Measurements from ENCODE around the gene CCL14. TPM values are rescaled to one million over a fixed set of nuclear protein-coding genes. Genes with fewer than 3 reads are reported as not detected.

Gene CCL14
- total and polyA plus RNA-seq, 2 of the 13 experiments (the other 11 are each of a cell fraction or from before 2014, with no cell fraction given), result 1.1 to 1.7 TPM

DNA sequence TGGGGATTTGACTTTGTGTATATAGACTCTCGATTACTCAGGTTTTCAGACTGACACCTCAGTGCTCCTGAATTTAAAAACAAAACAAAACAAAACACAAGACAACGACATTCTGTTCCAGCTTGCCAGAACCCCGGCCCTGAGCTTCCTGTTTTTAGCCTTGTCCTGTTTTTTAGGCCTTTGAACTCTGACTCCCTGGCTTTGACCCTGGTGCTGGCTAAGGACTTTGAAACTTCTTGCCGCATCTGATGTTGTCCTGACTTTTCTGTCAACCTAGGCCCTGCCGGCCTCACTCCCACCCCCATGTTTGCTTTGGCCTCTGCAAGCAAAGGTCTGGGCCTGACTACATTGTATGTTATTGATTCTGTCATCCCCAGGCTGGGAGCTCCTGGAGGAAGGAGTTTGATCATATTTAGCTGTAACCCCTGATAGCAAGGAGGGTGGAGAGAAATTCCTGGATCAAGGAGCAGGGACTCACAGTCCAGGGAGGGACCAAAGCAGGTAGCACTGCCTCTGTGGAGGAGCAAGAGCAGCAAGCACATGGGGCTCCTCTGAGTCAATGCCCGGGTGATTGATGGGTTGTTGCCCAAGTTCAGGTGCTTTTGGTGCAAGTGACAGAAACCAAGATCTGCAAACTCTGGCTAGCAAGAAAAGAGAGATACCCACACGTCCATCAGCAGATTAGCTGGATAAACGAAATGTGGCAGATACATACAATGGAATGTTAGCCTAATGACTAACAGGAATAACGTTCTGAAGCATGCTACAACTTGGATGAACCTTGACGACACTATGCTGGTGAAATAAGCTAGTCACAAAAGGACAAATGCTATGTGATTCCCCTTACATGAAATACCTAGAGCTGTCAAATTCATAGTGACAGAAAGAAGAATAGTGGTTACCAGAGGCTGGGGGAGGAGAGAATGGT is 12.9 kb downstream of the CCL14 start (continued):
- TF ChIP-seq BCL3 (CRISPR knock-in tag; IDR thresholded peaks at IDR 0.05), result no peak; the same call in 1 of the 2 replicates
- no peak for TF ChIP-seq CENPX (CRISPR knock-in tag; IDR thresholded peaks at IDR 0.05)
- TF ChIP-seq FOXO4 (CRISPR knock-in tag; conservative IDR thresholded peaks at IDR 0.05), result no peak
- no peak for TF ChIP-seq RFXAP (CRISPR knock-in tag; IDR thresholded peaks at IDR 0.05; ENCODE audit: borderline replicate concordance)
- TF ChIP-seq, protein P1, sequence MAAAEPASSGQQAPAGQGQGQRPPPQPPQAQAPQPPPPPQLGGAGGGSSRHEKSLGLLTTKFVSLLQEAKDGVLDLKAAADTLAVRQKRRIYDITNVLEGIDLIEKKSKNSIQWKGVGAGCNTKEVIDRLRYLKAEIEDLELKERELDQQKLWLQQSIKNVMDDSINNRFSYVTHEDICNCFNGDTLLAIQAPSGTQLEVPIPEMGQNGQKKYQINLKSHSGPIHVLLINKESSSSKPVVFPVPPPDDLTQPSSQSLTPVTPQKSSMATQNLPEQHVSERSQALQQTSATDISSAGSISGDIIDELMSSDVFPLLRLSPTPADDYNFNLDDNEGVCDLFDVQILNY (CRISPR knock-in tag; conservative IDR thresholded peaks at IDR 0.05), result no peak
- TF ChIP-seq ZNF441 (CRISPR knock-in tag; IDR thresholded peaks at IDR 0.05; ENCODE audit: borderline replicate concordance), result peak; percentile 27; the same call in 1 of the 2 replicates
- TF ChIP-seq ZNF646 (CRISPR knock-in tag; IDR thresholded peaks at IDR 0.05), result no peak
- peak; percentile 93 for TF ChIP-seq MED8 (CRISPR knock-in tag; IDR thresholded peaks at IDR 0.05; ENCODE audit: insufficient replicate concordance)
- peak; percentile 97 for TF ChIP-seq NR2F6 (IDR thresholded peaks at IDR 0.05)
- peak; percentile 98 for TF ChIP-seq NR2F6 (CRISPR knock-in tag; IDR thresholded peaks at IDR 0.05)
- TF ChIP-seq ZNF550 (CRISPR knock-in tag; IDR thresholded peaks at IDR 0.05; ENCODE audit: borderline replicate concordance), result no peak
- TF ChIP-seq EEA1 (CRISPR knock-in tag; IDR thresholded peaks at IDR 0.05; ENCODE audit: borderline replicate concordance), result no peak
- TF ChIP-seq ZFP36L1 (CRISPR knock-in tag; IDR thresholded peaks at IDR 0.05), result peak; percentile 8; the same call in 1 of the 2 replicates
- TF ChIP-seq ZNF207 (IDR thresholded peaks at IDR 0.05; ENCODE audit: borderline replicate concordance), result no peak
- TF ChIP-seq ZNF597 (CRISPR knock-in tag; IDR thresholded peaks at IDR 0.05), result no peak
